Prostate gland (tissue), 2 donors: ENCODE results near the gene FGGY.

ENCODE experiments used
- CTCF ChIP-seq, 4 experiments: fragments of 200-600 bp in 2 of 4; fragments of 450-650 bp in 2 of 4; sonication (generic) in 2 of 4; IDR thresholded peaks; 1 replicate in 3 of 4; 2 replicates in 1 of 4; pipeline ENCODE4 v1.5.1; 2016 to 2019; ENCODE audit warnings: antibody characterized with exemption in 4 of 4, mild to moderate bottlenecking in 2 of 4, moderate library complexity in 2 of 4
- POLR2A ChIP-seq: fragments of 450-650 bp; IDR thresholded peaks from one replicate; pipeline ENCODE4 v1.6.1; 2016; ENCODE audit warnings: antibody characterized with exemption, mild to moderate bottlenecking

- TF ChIP-seq POLR2A (no peak), CTCF (IDR thresholded peaks at IDR 0.05) (no peak)
Measured at GRCh38 chr1:59664166-59664565, 367.3 kb downstream of the FGGY start.
